Neural crest cell (in vitro differentiated cells): Measurements from ENCODE around the gene NME8. TPM values are rescaled to one million over a fixed set of nuclear protein-coding genes. Genes with fewer than 3 reads are reported as not detected.

Experiments
- DNase-seq: peaks from one replicate; pipeline ENCODE4 v3.0.0; 2021; ENCODE audit warnings: low read depth, mixed read lengths, low spot score
- H3K27ac Mint-ChIP-seq: one replicate; pipeline ENCODE4 v1.8.0; 2021; ENCODE audit warnings: mild to moderate bottlenecking, mixed read lengths; ENCODE audit not compliant: unreplicated experiment
- H3K27me3 Mint-ChIP-seq: 2 replicates; pipeline ENCODE4 v1.8.0; 2021; ENCODE audit warnings: low read depth, mild to moderate bottlenecking, mixed read lengths
- H3K36me3 Mint-ChIP-seq: 2 replicates; pipeline ENCODE4 v1.8.0; 2021; ENCODE audit warnings: low read depth, mild to moderate bottlenecking, mixed read lengths
- H3K4me1 Mint-ChIP-seq: 2 replicates; pipeline ENCODE4 v1.8.0; 2021; ENCODE audit warnings: mixed read lengths
- H3K4me3 Mint-ChIP-seq: one replicate; pipeline ENCODE4 v1.8.0; 2021; ENCODE audit warnings: mild to moderate bottlenecking, mixed read lengths
- H3K9me3 Mint-ChIP-seq: 2 replicates; pipeline ENCODE4 v1.8.0; 2021; ENCODE audit warnings: mixed read lengths
- CTCF ChIP-seq: fragments of 200-600 bp; sonication (generic); conservative IDR thresholded peaks from 2 replicates; pipeline ENCODE4 v1.5.0; 2021; ENCODE audit warnings: antibody characterized with exemption, mild to moderate bottlenecking
- total RNA-seq: library from RNA; stranded (reverse); gene quantifications from 2 replicates; pipeline ENCODE4 v1.2.1, GENCODE V29; 2021

Gene NME8
- total RNA-seq, 1 donor from 2014 or later = not detected

- Mint-ChIP-seq H3K27ac (no peak overlapping the region), H3K4me1 (no peaks in the 10 kb centered on the region), H3K9me3 (no peaks in the 10 kb centered on the region), H3K27me3 (peaks cover 3% of the 10 kb centered on the region), H3K36me3 (no peaks in the 10 kb centered on the region), H3K4me3 (no peak overlapping the region)
- DNase-seq = no peak
- TF ChIP-seq CTCF = peak; percentile 76
These were observed 52.9 kb downstream of the NME8 start for GRCh38 chr7:37901236-37901827.

- no peaks in the 10 kb centered on the region for H3K4me1 Mint-ChIP-seq
- H3K4me3 Mint-ChIP-seq = no peak overlapping the region
- peaks cover 3% of the 10 kb centered on the region for H3K27me3 Mint-ChIP-seq
- no peaks in the 10 kb centered on the region for H3K36me3 Mint-ChIP-seq
- no peak for DNase-seq
- no peak overlapping the region for H3K27ac Mint-ChIP-seq
- no peaks in the 10 kb centered on the region for H3K9me3 Mint-ChIP-seq
- no peak for TF ChIP-seq CTCF
These were observed 53.6 kb downstream of the NME8 start for GRCh38 chr7:37901890-37902524.

- TF ChIP-seq CTCF = no peak
- no peaks in the 10 kb centered on the region for H3K9me3 Mint-ChIP-seq
- H3K27ac Mint-ChIP-seq = no peak overlapping the region
- no peaks in the 10 kb centered on the region for H3K36me3 Mint-ChIP-seq
- peaks cover 15% of the 10 kb centered on the region for H3K27me3 Mint-ChIP-seq
- no peaks in the 10 kb centered on the region for H3K4me1 Mint-ChIP-seq
- no peak for DNase-seq
- no peak overlapping the region for H3K4me3 Mint-ChIP-seq
These were observed 59.9 kb downstream of the NME8 start for GRCh38 chr7:37908221-37908788.

- no peak for DNase-seq
These were observed 64.4 kb downstream of the NME8 start for GRCh38 chr7:37912756-37913155.

GRCh38 chr7:37915438-37915837 lies 67.0 kb downstream of the NME8 start:
- Mint-ChIP-seq H3K27ac (no peak overlapping the region), H3K27me3 (peaks cover 82% of the 10 kb centered on the region), H3K4me3 (no peak overlapping the region), H3K4me1 (peaks cover 13% of the 10 kb centered on the region), H3K9me3 (no peaks in the 10 kb centered on the region), H3K36me3 (no peaks in the 10 kb centered on the region)
- no peak for TF ChIP-seq CTCF
- DNase-seq = no peak

More at GRCh38 chr7:37912756-37913155, 64.4 kb downstream of the NME8 start:
- H3K9me3 Mint-ChIP-seq = no peaks in the 10 kb centered on the region
- peaks cover 8% of the 10 kb centered on the region for H3K4me1 Mint-ChIP-seq
- H3K27ac Mint-ChIP-seq = no peak overlapping the region
- TF ChIP-seq CTCF = no peak
- H3K27me3 Mint-ChIP-seq = peaks cover 55% of the 10 kb centered on the region
- no peak overlapping the region for H3K4me3 Mint-ChIP-seq
- H3K36me3 Mint-ChIP-seq = no peaks in the 10 kb centered on the region
